ENCODE results near the gene MLLT3.

Gene MLLT3

DNA sequence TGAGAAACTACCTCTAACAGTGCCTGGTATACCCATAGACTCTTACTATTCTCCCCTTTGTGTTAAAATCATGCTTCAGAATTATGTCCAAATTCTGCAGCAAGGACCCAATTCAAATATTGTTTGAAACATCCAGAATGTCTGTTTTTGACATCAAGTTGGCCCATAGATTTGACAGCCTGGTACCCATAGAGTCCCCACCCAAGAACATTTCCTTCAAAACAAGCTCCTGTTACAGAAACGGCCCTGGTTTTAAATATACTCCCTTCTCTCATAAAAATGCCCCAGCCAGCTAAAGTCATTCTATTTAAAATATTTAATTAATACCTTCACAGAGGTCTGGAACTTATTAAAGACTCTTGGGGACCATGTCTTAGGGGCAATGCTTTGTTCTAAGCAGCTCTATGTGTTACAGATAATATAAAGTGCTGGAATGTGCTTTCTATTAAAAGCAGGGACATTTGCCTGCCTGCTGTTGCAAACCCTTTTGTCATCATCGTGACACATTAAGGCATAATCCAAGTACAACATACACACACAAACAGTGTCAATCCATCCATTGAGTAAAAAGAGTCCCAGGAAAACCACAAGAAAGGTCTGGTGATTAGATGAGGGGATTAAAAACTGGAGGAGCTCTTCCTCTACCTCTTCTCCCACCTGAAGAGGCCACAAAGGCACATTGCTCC is 321.7 kb downstream of the MLLT3 start:
- DNase-seq (ENCODE audit: low read depth), result no peak

- no peak for DNase-seq (ENCODE audit: low read depth)
These were observed 324.6 kb downstream of the MLLT3 start for GRCh38 chr9:20297646-20298084.

GRCh38 chr9:20295555-20295954 is 326.7 kb downstream of the MLLT3 start:
- DNase-seq (ENCODE audit: low read depth), result no peak

GRCh38 chr9:20294046-20294750 is 328.1 kb downstream of the MLLT3 start:
- DNase-seq (ENCODE audit: low read depth), result no peak

DNA sequence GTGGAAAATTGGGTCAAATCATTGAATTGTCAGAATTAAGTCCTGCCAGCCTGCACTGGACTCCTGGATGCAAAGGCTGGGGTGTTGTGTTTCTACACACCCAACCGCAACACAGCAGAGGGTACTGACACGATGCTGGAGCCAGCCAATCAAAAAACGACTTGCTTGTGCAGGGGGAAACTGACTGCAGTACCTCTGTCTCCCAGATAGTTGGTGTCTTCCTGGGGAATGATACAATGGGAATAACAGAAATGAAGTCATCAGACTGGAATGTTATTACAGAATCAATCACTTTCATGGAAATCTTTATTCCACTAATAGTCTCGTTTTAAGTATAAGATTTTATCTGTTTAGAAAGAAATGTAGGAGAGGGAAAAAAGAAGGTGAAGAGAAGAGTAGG is 330.3 kb downstream of the MLLT3 start:
- DNase-seq (ENCODE audit: low read depth), result no peak
